ENCODE measurements around the gene IRF4.

The IRF4 gene

DNA sequence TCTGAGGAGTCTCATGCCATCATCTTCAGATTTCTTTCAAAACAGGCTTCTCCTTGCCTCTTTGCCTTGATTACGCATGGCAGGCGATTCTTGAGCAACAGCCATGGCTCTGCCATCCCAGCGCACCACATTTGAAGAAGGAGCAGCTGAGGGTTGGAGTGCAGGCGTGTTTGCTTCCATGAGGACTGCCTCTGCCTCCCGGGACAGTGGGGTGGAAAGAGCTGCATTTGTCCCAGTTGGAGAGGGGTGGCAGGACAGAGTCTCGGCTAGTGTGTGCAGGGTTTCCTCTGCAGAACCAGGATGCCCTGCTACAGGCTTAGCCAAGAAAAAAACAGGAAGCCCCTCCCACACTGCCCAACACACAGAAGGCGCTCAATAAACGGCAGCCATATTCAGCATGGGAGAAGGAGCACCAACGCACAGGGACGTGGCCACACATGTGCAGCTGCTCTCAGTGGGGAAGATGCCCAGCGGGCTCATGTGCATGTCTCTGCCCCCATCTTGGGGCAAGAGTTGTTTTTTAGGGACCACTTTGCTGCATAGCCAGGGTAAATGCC, 36.6 kb downstream of the IRF4 start:
- TF ChIP-seq, protein P1, sequence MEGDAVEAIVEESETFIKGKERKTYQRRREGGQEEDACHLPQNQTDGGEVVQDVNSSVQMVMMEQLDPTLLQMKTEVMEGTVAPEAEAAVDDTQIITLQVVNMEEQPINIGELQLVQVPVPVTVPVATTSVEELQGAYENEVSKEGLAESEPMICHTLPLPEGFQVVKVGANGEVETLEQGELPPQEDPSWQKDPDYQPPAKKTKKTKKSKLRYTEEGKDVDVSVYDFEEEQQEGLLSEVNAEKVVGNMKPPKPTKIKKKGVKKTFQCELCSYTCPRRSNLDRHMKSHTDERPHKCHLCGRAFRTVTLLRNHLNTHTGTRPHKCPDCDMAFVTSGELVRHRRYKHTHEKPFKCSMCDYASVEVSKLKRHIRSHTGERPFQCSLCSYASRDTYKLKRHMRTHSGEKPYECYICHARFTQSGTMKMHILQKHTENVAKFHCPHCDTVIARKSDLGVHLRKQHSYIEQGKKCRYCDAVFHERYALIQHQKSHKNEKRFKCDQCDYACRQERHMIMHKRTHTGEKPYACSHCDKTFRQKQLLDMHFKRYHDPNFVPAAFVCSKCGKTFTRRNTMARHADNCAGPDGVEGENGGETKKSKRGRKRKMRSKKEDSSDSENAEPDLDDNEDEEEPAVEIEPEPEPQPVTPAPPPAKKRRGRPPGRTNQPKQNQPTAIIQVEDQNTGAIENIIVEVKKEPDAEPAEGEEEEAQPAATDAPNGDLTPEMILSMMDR (IDR thresholded peaks at IDR 0.05; ENCODE audit: insufficient read depth, missing control alignments) = no peak
- DNase-seq (ENCODE audit: insufficient read length, low spot score) (no peak), FAIRE-seq (no peak)

DNA sequence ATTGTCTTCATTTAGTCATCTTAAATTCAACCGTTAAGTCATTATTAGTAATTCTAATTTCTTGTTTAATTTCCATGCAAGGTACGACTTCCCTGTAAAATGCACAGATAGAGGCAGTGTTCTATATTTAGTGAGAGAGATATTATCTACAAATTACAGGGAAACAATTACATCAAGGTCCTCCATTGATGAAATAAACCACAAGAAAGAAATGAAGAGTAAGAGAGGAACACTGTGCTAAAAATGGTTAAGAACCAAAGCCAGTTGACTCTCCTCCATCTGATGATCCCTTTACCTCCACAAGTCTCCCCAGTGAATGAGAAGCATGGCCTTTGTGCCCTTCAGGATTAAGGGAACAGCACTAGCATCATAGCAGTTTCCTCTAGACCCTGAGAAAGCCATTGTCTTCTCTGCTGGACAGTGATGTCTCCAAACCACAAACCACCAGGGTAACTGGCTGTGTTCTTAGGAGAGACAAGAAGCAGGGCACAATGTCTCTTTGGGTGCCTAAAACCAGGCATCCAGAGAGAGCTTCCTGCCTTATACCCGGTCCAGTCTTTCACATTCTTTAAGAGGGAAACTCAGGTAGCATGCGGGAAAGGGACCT, 38.1 kb downstream of the IRF4 start:
- TF ChIP-seq, protein P1 (IDR thresholded peaks at IDR 0.05; ENCODE audit: insufficient read depth, missing control alignments) = no peak
- DNase-seq (ENCODE audit: insufficient read length, low spot score) (no peak), FAIRE-seq (no peak)

DNA sequence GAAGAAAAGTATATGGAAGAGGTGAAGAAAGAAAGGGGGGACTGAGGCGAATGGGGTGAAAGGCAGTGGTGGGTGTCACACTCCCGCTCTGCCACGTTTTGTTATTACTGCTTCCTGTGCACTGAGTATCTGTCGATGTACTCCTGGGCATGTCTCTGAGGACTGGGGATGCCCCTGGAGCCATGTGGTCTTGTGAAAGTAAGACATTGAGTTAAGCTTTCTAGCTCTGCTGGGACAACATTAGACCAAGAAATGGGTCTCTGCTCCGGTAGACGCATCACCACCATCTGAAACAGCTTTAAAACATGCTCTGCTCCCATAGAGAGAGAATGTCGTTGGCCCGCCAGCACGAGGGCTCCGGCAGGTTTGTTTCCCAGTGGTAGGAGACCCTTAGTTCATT, 40.0 kb downstream of the IRF4 start:
- DNase-seq (ENCODE audit: insufficient read length, low spot score) (no peak), FAIRE-seq (no peak)
- TF ChIP-seq, protein P1 (IDR thresholded peaks at IDR 0.05; ENCODE audit: insufficient read depth, missing control alignments) = no peak

DNA sequence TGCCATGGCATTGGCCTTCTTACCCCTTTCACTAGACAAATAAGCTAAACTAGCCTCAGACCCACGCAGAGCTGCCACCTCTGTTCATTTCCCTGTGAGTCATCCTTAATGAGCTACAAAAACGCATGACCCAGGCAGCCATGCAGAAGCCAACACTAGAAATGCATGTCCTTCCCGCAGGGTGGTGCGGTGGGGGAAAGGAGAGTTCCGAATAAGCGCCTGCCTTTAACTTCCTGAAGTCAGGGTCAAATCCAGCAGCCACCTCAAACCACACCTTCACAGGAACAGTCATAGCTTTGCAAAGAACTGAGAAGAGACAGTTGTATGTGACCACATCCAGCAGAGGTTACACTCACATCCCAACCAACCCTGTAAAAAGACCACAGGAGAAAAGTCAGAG, 40.4 kb downstream of the IRF4 start:
- TF ChIP-seq, protein P1 (IDR thresholded peaks at IDR 0.05; ENCODE audit: insufficient read depth, missing control alignments) = no peak
- FAIRE-seq = no peak
- no peak for DNase-seq (ENCODE audit: insufficient read length, low spot score)

DNA sequence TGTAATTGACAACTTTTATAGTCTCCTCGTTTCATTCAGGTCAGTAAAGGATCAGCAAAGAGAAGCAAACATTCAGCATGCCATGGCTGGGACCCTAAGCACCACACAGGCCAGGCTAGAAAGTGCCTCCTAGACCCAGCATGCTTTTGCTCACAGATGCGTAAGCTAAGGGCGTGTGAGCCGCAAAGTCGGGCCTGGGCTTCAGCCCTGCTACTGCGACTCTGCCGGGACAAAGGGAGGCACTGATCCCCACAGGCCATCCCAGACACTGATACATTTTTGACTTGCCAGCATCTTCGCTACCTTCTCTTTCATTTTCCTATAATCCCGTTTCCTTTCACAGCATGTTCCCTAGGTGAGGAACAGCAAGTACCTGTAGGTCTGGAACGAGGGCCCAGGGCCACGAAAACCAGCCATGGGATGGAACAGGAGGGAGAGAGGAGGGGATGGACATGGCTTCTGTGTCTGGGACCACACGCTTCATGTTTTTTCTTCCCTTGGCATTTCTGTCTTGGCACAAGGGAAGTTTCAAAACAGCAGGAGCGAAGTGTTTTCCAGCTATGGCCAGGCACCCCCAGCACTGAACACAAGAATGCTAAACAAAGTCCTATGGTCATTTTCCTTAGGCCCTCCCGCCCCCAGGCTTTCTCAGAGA, 42.6 kb downstream of the IRF4 start:
- DNase-seq (ENCODE audit: insufficient read length, low spot score) (no peak), FAIRE-seq (no peak)
- TF ChIP-seq, protein P1 (IDR thresholded peaks at IDR 0.05; ENCODE audit: insufficient read depth, missing control alignments) = no peak

DNA sequence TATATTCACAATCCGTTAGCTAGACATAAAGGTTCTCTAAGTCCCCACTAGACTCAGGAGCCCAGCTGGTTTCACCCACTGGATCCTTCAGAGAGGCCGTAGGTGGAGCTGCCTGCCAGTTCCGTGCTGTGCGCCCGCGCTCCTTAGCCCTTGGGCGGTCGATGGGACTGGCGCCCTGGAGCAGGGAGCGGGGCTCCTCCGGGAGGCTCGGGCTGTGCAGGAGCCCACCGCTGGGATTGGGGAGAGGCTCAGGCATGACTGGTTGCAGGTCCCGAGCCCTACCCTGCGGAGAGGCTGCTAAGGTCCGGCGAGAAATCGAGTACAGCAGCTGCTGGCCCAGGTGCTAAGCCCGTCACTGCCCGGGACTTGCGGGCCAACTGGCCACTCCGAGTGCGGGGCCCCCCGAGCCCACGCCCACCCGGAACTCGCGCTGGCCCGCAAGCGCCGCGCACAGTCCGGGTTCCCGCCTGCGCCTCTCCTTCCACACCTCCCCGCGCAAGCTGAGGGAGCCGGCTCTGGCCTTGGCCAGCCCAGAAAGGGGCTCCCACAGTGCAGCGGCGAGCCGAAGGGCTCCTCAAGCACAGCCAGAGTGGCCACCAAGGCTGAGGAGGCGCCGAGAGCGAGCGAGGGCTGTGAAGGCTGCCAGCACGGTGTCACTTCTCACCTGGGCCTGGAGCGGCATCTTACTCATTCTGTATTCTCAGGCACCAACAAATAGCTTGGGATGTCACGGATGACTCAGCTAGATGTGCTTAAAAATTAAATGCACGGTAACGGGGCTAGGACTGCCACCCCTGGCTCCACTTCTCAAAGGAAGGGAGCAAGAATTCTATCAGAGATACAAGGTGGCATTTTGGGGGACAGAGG, 44.1 kb downstream of the IRF4 start:
- TF ChIP-seq, protein P1 (IDR thresholded peaks at IDR 0.05; ENCODE audit: insufficient read depth, missing control alignments) = no peak
- DNase-seq (ENCODE audit: insufficient read length, low spot score) (no peak), FAIRE-seq (no peak)

Data from D721Med (cell line).